Inflammatory macrophage (primary cell): ENCODE measurements around the gene GEMIN4.
"Not testable (repeated sequence)": the region's sequence is repeated elsewhere in the genome, so short reads cannot be mapped to it uniquely, and the experiment has no call there.

Source experiments
- DNase-seq, 2 donors: peaks; one replicate each; pipeline ENCODE4 v3.0.0-alpha.2; 2020 to 2022
- total RNA-seq, 18 experiments: gene quantifications; one replicate each; lab custom pipeline; 2026; ENCODE audit warnings: mixed read lengths in 6 of 18, inconsistent platforms in 2 of 18; lab: John Stamatoyannopoulos, UW

GEMIN4 gene
- 4.0 to 28.1 (median 17.0) reads per million in 18 experiments for total RNA-seq

- peak; percentile 92 for DNase-seq
Observed at GRCh38 chr17:752002-752619, at the start of gene GEMIN4. Gene GEMIN4 (minus strand): TSS chr17:752264. CDS start chr17:752142, 122 bp downstream.

- DNase-seq = no peak
Observed at GRCh38 chr17:801660-802059, 49.6 kb upstream of the GEMIN4 start.

- DNase-seq = no peak
Observed at GRCh38 chr17:800446-801242, 48.6 kb upstream of the GEMIN4 start.

GRCh38 chr17:799261-799660 lies 47.2 kb upstream of the GEMIN4 start:
- DNase-seq = no peak

- no peak for DNase-seq
Observed at GRCh38 chr17:798246-798645, 46.2 kb upstream of the GEMIN4 start.

- DNase-seq = no peak
Observed at GRCh38 chr17:797236-797840, 45.3 kb upstream of the GEMIN4 start.

GRCh38 chr17:796609-797008 lies 44.5 kb upstream of the GEMIN4 start:
- DNase-seq = no peak

- DNase-seq = no peak
Observed at GRCh38 chr17:795721-796120, 43.7 kb upstream of the GEMIN4 start.

- no peak for DNase-seq
Observed at GRCh38 chr17:795276-795675, 43.2 kb upstream of the GEMIN4 start.

- DNase-seq = peak; percentile 28 to 62
Observed at GRCh38 chr17:794876-795275, 42.8 kb upstream of the GEMIN4 start.

GRCh38 chr17:792277-792676 lies 40.2 kb upstream of the GEMIN4 start:
- no peak for DNase-seq

- no peak for DNase-seq
Observed at GRCh38 chr17:791829-792228, 39.8 kb upstream of the GEMIN4 start.

GRCh38 chr17:790874-791247 lies 38.8 kb upstream of the GEMIN4 start:
- not testable (repeated sequence) for DNase-seq

GRCh38 chr17:789931-790873 lies 38.1 kb upstream of the GEMIN4 start:
- not testable (repeated sequence) for DNase-seq

- DNase-seq = no peak
Observed at GRCh38 chr17:789160-789840, 37.2 kb upstream of the GEMIN4 start.

- no peak for DNase-seq
Observed at GRCh38 chr17:788551-788950, 36.5 kb upstream of the GEMIN4 start.

- no peak for DNase-seq
Observed at GRCh38 chr17:787641-788221, 35.7 kb upstream of the GEMIN4 start.

GRCh38 chr17:785901-786300 lies 33.8 kb upstream of the GEMIN4 start:
- DNase-seq = not testable (repeated sequence)

GRCh38 chr17:784143-784542 lies 32.1 kb upstream of the GEMIN4 start:
- no peak for DNase-seq

GRCh38 chr17:781805-782731 lies 30.0 kb upstream of the GEMIN4 start, which contains the start of the genes GLOD4 and MRM3:
Gene GLOD4 (minus strand): TSS chr17:782280. CDS start chr17:782255, 25 bp downstream.
Gene MRM3 (plus strand): TSS chr17:782353. CDS start chr17:782379, 26 bp downstream.
- DNase-seq = peak; percentile 92 to 93
